HepG2 (cell line): Measurements from ENCODE around the gene CTNNA2. TPM values are rescaled to one million over a fixed set of nuclear protein-coding genes. Genes with fewer than 3 reads are reported as not detected.

Experiments
- ATAC-seq: fragments of 200-7000 bp; cut with Tn5 transposase; 3 replicates; pipeline ENCODE4 v1.9.1; 2020; ENCODE audit warnings: mild to moderate bottlenecking, moderate library complexity
- BruUV-seq: library from RNA; stranded (reverse); fragments of 400-500 nt; replicated peaks from 2 replicates; lab custom pipeline; 2021; lab: Mats Ljungman, UMichigan
- CTCF ChIA-PET: fragments of 300-600 bp; formaldehyde crosslinking; extraction: SDS; loops from one replicate; lab custom pipeline; 2021; ENCODE audit warnings: low total read pairs, inconsistent platforms, low intra/inter-chr PET ratio; lab: Yijun Ruan, JAX
- POLR2A ChIA-PET: fragments of 350-600 bp; sonication (Branson Sonifier 250); formaldehyde crosslinking; loops from one replicate; lab custom pipeline; 2020; ENCODE audit warnings: antibody characterized with exemption, inconsistent platforms; lab: Yijun Ruan, JAX
- DNase-seq: peaks from one replicate; pipeline ENCODE4 v3.0.0-alpha.2; 2015; ENCODE audit warnings: low spot score
- FAIRE-seq: peaks from 3 replicates; lab custom pipeline; 2011; peaks lifted over from hg19 to GRCh38; lab: Jason Lieb, UNC
- H2AFZ ChIP-seq: one replicate; pipeline ENCODE4 v1.6.1; 2011; ENCODE audit warnings: low read length, inconsistent platforms
- H3K27ac ChIP-seq: fragments of 300-600 bp; 3 replicates; pipeline ENCODE4 v1.8.0; 2011; ENCODE audit warnings: mixed run types, mild to moderate bottlenecking, mixed read lengths, low read length, inconsistent platforms; ENCODE audit not compliant: insufficient read depth; ENCODE audit errors: extremely low read length
- H3K27me3 ChIP-seq, 2 experiments: fragments of 200-600 bp in 1 of 2; 2 replicates in 1 of 2; 3 replicates in 1 of 2; pipeline versions ENCODE4 v1.6.0 to v1.8.0; 2011; ENCODE audit warnings: low read length in 2 of 2, mild to moderate bottlenecking in 2 of 2, moderate library complexity in 2 of 2, inconsistent platforms in 1 of 2; ENCODE audit not compliant: insufficient read depth in 2 of 2, control insufficient read depth in 1 of 2
- H3K36me3 ChIP-seq, 2 experiments: fragments of 200-600 bp in 1 of 2; replicated peaks in 1 of 2; 2 replicates in 1 of 2; 3 replicates in 1 of 2; pipeline versions ENCODE4 v1.5.1 to v1.8.0; 2011; ENCODE audit warnings: low read length in 2 of 2, inconsistent platforms in 1 of 2; ENCODE audit not compliant: insufficient read depth in 2 of 2, control insufficient read depth in 1 of 2
- H3K4me1 ChIP-seq: 2 replicates; pipeline ENCODE4 v1.5.1; 2012; ENCODE audit warnings: low read length, inconsistent platforms; ENCODE audit not compliant: insufficient read depth
- H3K4me2 ChIP-seq: 2 replicates; pipeline ENCODE4 v1.6.0; 2011; ENCODE audit warnings: low read depth, low read length, inconsistent platforms
- H3K4me3 ChIP-seq, 3 experiments: fragments of 200-600 bp in 1 of 3; sonication (generic), shearing (Covaris generic) in 1 of 3; replicated peaks in 1 of 3; 2 replicates each; pipeline ENCODE4 v1.5.1; 2011 to 2016; ENCODE audit warnings: low read length in 3 of 3, inconsistent platforms in 2 of 3, low read depth in 2 of 3, mild to moderate bottlenecking in 2 of 3, control low read depth in 1 of 3, mixed read lengths in 1 of 3; ENCODE audit not compliant: insufficient read depth in 1 of 3
- H3K79me2 ChIP-seq: one replicate; pipeline ENCODE4 v1.6.1; 2011; ENCODE audit warnings: low read length, inconsistent platforms; ENCODE audit not compliant: insufficient read depth
- H3K9ac ChIP-seq: 2 replicates; pipeline ENCODE4 v1.6.0; 2011; ENCODE audit warnings: mild to moderate bottlenecking, low read depth, low read length, inconsistent platforms; ENCODE audit not compliant: insufficient read depth
- H3K9me3 ChIP-seq: 2 replicates; pipeline ENCODE4 v1.5.1; 2012; ENCODE audit warnings: mild to moderate bottlenecking, low read length
- H4K20me1 ChIP-seq: 2 replicates; pipeline ENCODE4 v1.6.0; 2011; ENCODE audit warnings: inconsistent platforms, mild to moderate bottlenecking, low read length, moderate library complexity; ENCODE audit not compliant: insufficient read depth
- KDM5B ChIP-seq: sonication (generic); formaldehyde crosslinking; IDR thresholded peaks from 2 replicates; pipeline ENCODE4 v1.4.0; 2020; ENCODE audit warnings: missing genetic modification reagents, mild to moderate bottlenecking, borderline replicate concordance
- SIX4 ChIP-seq: sonication (generic); formaldehyde crosslinking; IDR thresholded peaks from 2 replicates; pipeline ENCODE4 v1.4.0; 2020; ENCODE audit warnings: missing genetic modification reagents
- SNAI1 ChIP-seq: sonication (generic); formaldehyde crosslinking; IDR thresholded peaks from 2 replicates; pipeline ENCODE4 v1.5.0; 2020; ENCODE audit warnings: mild to moderate bottlenecking, missing genetic modification reagents, borderline replicate concordance
- SP5 ChIP-seq: IDR thresholded peaks from 2 replicates; pipeline ENCODE4 v1.6.1; 2016; ENCODE audit warnings: low read depth, borderline replicate concordance
- STAG1 ChIP-seq: sonication (generic); formaldehyde crosslinking; IDR thresholded peaks from 2 replicates; pipeline ENCODE4 v1.4.0; 2020; ENCODE audit warnings: missing genetic modification reagents
- ZFP36 ChIP-seq: fragments of 150-350 bp; IDR thresholded peaks from 2 replicates; pipeline ENCODE4 v1.6.1; 2018; ENCODE audit warnings: borderline replicate concordance, low read length, low read depth; ENCODE audit not compliant: partially characterized antibody
- WGBS: methylation state at CpG from one replicate; pipeline ENCODE4 v1.1.6; 2017; ENCODE audit warnings: low lambda C conversion rate; 5-methylcytosine and 5-hydroxymethylcytosine counted together
- in situ Hi-C: cut with HindIII; loops from 2 replicates; pipeline ENCODE4 v1.10.0; 2017; ENCODE audit warnings: low pct_unique_long_range_greater_than_20kb; ENCODE audit not compliant: extremely low pct_ligation_motif_present
- intact Hi-C: fragments of 100-400 bp; cut with micrococcal nuclease; formaldehyde crosslinking; loops from one replicate; pipeline ENCODE4 v1.10.0; 2022; ENCODE audit not compliant: unreplicated experiment
- polyA plus RNA-seq, 8 experiments: library from polyadenylated mRNA; depleted of rRNA in 3 of 8; stranded (reverse) in 7 of 8; unstranded in 1 of 8; fragments of >200 nt; fragmentation: Illumina TruSeq in 4 of 8; extraction: Trizol in 4 of 8; gene quantifications; 2 replicates each; pipeline versions ENCODE4 v1.2.1 to v1.2.3, GENCODE V29; 2011 to 2016; ENCODE audit warnings: low read depth in 4 of 8, missing spikeins in 1 of 8, mixed read lengths in 1 of 8; ENCODE audit not compliant: insufficient read depth in 1 of 8
- total RNA-seq, 5 experiments: library from RNA; depleted of rRNA; stranded (reverse); fragments of >200 nt; fragmentation: Illumina TruSeq; extraction: Trizol; gene quantifications; 2 replicates each; pipeline ENCODE4 v1.2.3, GENCODE V29; 2016; ENCODE audit warnings: low read depth in 1 of 5
- TF ChIP-seq, protein P1 (sequence below): sonication (generic); formaldehyde crosslinking; IDR thresholded peaks from 2 replicates; pipeline ENCODE4 v1.5.0; 2020; ENCODE audit warnings: mild to moderate bottlenecking, missing genetic modification reagents

The CTNNA2 gene
- total and polyA plus RNA-seq, 2 of the 13 experiments (the other 11 are each of a cell fraction or from before 2014, with no cell fraction given) = not detected

DNA sequence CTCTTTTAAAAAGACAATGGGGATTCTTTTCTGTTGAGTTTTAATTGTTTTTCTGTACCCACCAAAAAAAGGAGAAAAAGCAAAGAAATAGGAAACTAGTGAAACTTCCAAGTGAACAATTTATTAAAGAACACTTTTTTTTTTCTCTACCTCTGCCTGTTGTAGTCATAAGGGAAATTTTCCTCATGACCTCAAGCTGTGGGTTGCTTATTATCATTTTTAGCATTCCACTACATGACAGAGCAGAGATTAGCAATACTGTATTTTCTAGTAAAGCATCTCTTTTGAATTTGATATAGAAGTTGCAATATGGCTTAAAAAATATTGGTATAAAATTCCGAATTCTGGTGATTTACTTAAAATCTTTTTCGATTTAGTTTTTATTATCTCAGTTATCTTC lies 879.6 kb downstream of the CTNNA2 start (continued):
- TF ChIP-seq SNAI1 (CRISPR knock-in tag) (no peak), SIX4 (CRISPR knock-in tag) (no peak)

DNA sequence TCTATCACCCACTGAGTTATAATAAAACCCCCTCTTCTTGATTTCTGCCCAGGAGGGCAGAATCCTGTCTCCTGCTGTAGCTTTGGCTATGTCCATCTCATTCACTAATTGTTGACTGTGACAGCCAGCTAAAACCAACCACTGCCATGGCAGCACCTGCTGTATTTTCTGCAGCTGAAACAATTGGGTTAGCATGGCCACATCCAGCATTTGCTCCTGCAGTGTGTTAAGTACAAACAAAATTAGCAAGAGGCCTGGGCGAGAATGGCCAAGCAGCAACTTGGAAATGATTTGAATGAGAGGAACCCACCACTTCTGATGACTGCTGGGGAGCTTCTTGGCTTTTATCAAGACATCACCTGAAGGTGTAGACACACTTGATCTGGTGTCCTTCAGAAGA lies 881.1 kb downstream of the CTNNA2 start:
- no peak for TF ChIP-seq STAG1 (CRISPR knock-in tag)
- TF ChIP-seq ZFP36 = no peak
- no peak for TF ChIP-seq SP5 (CRISPR knock-in tag)
- no peak for TF ChIP-seq KDM5B (CRISPR knock-in tag)
- TF ChIP-seq, protein P1, sequence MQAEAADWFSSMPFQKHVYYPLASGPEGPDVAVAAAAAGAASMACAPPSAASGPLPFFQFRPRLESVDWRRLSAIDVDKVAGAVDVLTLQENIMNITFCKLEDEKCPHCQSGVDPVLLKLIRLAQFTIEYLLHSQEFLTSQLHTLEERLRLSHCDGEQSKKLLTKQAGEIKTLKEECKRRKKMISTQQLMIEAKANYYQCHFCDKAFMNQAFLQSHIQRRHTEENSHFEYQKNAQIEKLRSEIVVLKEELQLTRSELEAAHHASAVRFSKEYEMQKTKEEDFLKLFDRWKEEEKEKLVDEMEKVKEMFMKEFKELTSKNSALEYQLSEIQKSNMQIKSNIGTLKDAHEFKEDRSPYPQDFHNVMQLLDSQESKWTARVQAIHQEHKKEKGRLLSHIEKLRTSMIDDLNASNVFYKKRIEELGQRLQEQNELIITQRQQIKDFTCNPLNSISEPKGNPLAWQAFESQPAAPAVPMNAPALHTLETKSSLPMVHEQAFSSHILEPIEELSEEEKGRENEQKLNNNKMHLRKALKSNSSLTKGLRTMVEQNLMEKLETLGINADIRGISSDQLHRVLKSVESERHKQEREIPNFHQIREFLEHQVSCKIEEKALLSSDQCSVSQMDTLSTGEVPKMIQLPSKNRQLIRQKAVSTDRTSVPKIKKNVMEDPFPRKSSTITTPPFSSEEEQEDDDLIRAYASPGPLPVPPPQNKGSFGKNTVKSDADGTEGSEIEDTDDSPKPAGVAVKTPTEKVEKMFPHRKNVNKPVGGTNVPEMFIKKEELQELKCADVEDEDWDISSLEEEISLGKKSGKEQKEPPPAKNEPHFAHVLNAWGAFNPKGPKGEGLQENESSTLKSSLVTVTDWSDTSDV = no peak
- no peak for DNase-seq
- Histone ChIP-seq H3K9ac (no peak overlapping the region), H3K4me3 (no peak overlapping the region), H3K4me2 (no peak overlapping the region), H4K20me1 (no peaks in the 10 kb centered on the region), H2AFZ (no peak overlapping the region), H3K4me1 (no peaks in the 10 kb centered on the region), H3K79me2 (no peaks in the 10 kb centered on the region), H3K27ac (no peak overlapping the region), H3K36me3 (no peaks in the 10 kb centered on the region), H3K27me3 (no peaks in the 10 kb centered on the region), H3K9me3 (peaks cover 42% of the 10 kb centered on the region)
- no TSS peak for BruUV-seq
- FAIRE-seq = no peak
- POLR2A ChIA-PET = no interaction called here
- WGBS = 0% methylated on average over 1 of the region's 1 CpG
- CTCF ChIA-PET = no interaction called here
- ATAC-seq = no peak
- in situ Hi-C loops (no loop called here), intact Hi-C loops (no loop called here)
